ENCODE data around the gene GNAQ.

DNA sequence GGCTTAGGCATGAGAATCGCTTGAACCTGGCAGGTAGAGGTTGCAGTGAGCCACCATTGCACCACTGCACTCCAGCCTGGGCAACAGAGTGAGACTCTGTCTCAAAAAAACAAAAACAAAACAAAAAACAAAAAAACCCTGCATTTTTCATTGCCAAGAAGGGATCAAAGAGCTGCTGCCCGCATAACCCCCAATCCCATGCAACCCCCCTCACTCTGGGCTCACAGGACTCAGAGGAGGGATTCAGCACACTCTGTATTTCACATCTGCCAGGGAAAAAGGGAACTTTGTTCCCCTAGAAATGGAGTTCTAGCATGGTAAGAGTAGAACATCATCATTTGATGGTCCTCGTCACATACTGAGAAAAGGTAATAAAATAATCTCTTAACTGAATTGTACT, 229.5 kb downstream of the GNAQ start:
- no peak for TF ChIP-seq EP300 (IDR thresholded peaks at IDR 0.05; ENCODE audit: borderline replicate concordance)
- no peak for TF ChIP-seq TEAD4 (IDR thresholded peaks at IDR 0.05)
- TF ChIP-seq, protein P1, sequence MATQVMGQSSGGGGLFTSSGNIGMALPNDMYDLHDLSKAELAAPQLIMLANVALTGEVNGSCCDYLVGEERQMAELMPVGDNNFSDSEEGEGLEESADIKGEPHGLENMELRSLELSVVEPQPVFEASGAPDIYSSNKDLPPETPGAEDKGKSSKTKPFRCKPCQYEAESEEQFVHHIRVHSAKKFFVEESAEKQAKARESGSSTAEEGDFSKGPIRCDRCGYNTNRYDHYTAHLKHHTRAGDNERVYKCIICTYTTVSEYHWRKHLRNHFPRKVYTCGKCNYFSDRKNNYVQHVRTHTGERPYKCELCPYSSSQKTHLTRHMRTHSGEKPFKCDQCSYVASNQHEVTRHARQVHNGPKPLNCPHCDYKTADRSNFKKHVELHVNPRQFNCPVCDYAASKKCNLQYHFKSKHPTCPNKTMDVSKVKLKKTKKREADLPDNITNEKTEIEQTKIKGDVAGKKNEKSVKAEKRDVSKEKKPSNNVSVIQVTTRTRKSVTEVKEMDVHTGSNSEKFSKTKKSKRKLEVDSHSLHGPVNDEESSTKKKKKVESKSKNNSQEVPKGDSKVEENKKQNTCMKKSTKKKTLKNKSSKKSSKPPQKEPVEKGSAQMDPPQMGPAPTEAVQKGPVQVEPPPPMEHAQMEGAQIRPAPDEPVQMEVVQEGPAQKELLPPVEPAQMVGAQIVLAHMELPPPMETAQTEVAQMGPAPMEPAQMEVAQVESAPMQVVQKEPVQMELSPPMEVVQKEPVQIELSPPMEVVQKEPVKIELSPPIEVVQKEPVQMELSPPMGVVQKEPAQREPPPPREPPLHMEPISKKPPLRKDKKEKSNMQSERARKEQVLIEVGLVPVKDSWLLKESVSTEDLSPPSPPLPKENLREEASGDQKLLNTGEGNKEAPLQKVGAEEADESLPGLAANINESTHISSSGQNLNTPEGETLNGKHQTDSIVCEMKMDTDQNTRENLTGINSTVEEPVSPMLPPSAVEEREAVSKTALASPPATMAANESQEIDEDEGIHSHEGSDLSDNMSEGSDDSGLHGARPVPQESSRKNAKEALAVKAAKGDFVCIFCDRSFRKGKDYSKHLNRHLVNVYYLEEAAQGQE (IDR thresholded peaks at IDR 0.05; ENCODE audit: low read depth), result no peak

All from Ishikawa (cell line).